Measurements from ENCODE around the gene REV3L. TPM values are rescaled to one million over a fixed set of nuclear protein-coding genes. Genes with fewer than 3 reads are reported as not detected.

Gene REV3L
- total and polyA plus RNA-seq, 2 donors (not counting 1 experiment from before 2014, with no cell fraction given) = 42.9 to 127 TPM

DNA sequence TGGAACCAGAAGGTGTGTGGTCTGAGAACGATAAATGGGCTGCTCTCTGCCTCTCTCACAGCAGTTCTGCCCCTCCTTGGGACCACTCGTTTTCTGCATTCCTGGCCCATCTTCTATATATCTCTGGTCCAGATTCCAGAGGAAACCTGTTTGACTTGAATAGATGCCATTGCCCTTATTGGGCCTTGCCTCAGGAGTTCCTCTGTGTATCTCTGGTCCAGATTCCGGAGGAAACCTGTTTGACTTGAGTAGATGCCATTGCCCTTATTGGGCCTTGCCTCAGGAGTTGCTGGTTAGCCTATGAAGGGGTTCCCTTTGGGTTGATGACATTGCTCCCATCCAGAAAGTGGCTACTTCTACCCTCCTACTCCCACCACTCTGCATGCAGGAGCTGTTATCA is 206.3 kb downstream of the REV3L start:
- no peaks in the 10 kb centered on the region for H3K4me1 ChIP-seq (ENCODE audit: control insufficient read depth, extremely low read depth, insufficient read depth, low read length)
- peaks cover 5% of the 10 kb centered on the region for H3K36me3 ChIP-seq (ENCODE audit: control insufficient read depth, insufficient read depth, low read length)

GRCh38 chr6:111276335-111276734 is 206.7 kb downstream of the REV3L start:
- H3K4me1 ChIP-seq (ENCODE audit: control insufficient read depth, extremely low read depth, insufficient read depth, low read length) = no peaks in the 10 kb centered on the region
- H3K27me3 ChIP-seq (ENCODE audit: control insufficient read depth, insufficient read depth, low read length) = no peaks in the 10 kb centered on the region
- H3K79me2 ChIP-seq (ENCODE audit: control insufficient read depth, insufficient read depth, low read length) = no peaks in the 10 kb centered on the region
- H3K27ac ChIP-seq (ENCODE audit: insufficient read depth, low read length) = no peak overlapping the region
- H4K20me1 ChIP-seq (ENCODE audit: control insufficient read depth, extremely low read depth, insufficient read depth, low read length) = no peaks in the 10 kb centered on the region
- no peaks in the 10 kb centered on the region for H3K9me3 ChIP-seq (ENCODE audit: control insufficient read depth, insufficient read depth, low read depth, low read length)
- H3K36me3 ChIP-seq (ENCODE audit: control insufficient read depth, insufficient read depth, low read length) = peaks cover 5% of the 10 kb centered on the region
- TF ChIP-seq, protein P1, sequence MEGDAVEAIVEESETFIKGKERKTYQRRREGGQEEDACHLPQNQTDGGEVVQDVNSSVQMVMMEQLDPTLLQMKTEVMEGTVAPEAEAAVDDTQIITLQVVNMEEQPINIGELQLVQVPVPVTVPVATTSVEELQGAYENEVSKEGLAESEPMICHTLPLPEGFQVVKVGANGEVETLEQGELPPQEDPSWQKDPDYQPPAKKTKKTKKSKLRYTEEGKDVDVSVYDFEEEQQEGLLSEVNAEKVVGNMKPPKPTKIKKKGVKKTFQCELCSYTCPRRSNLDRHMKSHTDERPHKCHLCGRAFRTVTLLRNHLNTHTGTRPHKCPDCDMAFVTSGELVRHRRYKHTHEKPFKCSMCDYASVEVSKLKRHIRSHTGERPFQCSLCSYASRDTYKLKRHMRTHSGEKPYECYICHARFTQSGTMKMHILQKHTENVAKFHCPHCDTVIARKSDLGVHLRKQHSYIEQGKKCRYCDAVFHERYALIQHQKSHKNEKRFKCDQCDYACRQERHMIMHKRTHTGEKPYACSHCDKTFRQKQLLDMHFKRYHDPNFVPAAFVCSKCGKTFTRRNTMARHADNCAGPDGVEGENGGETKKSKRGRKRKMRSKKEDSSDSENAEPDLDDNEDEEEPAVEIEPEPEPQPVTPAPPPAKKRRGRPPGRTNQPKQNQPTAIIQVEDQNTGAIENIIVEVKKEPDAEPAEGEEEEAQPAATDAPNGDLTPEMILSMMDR (conservative IDR thresholded peaks at IDR 0.05 in 1 of 2, IDR thresholded peaks at IDR 0.05 in 1 of 2; ENCODE audit: low read depth in 1 of 2, low read length in 2 of 2) = no peak
- no peak for TF ChIP-seq EZH2 (IDR thresholded peaks at IDR 0.05; ENCODE audit: low read length, missing control alignments)
- H3K4me3 ChIP-seq (replicated peaks in 1 of 4; ENCODE audit: control extremely low read depth in 1 of 4, insufficient read depth in 1 of 4, low read depth in 3 of 4, low read length in 4 of 4) = no peak overlapping the region
- DNase-seq (ENCODE audit: low read depth in 2 of 2) = no peak
- H3K9ac ChIP-seq (ENCODE audit: insufficient read depth, low read length) = no peak overlapping the region
- H2AFZ ChIP-seq (ENCODE audit: low read length) = no peak overlapping the region
- no peak overlapping the region for H3K4me2 ChIP-seq (ENCODE audit: extremely low read depth, insufficient read depth, low read length)

More for the DNA sequence above, 206.3 kb downstream of the REV3L start:
- H3K9ac ChIP-seq (ENCODE audit: insufficient read depth, low read length) = no peak overlapping the region
- no peak overlapping the region for H2AFZ ChIP-seq (ENCODE audit: low read length)
- TF ChIP-seq, protein P1 (conservative IDR thresholded peaks at IDR 0.05 in 1 of 2, IDR thresholded peaks at IDR 0.05 in 1 of 2; ENCODE audit: low read depth in 1 of 2, low read length in 2 of 2) = no peak
- no peak for TF ChIP-seq EZH2 (IDR thresholded peaks at IDR 0.05; ENCODE audit: low read length, missing control alignments)
- DNase-seq (ENCODE audit: low read depth in 2 of 2) = no peak
- H3K4me3 ChIP-seq (replicated peaks in 1 of 4; ENCODE audit: control extremely low read depth in 1 of 4, insufficient read depth in 1 of 4, low read depth in 3 of 4, low read length in 4 of 4) = no peak overlapping the region
- H3K4me2 ChIP-seq (ENCODE audit: extremely low read depth, insufficient read depth, low read length) = no peak overlapping the region
- no peaks in the 10 kb centered on the region for H4K20me1 ChIP-seq (ENCODE audit: control insufficient read depth, extremely low read depth, insufficient read depth, low read length)
- no peaks in the 10 kb centered on the region for H3K79me2 ChIP-seq (ENCODE audit: control insufficient read depth, insufficient read depth, low read length)
- no peaks in the 10 kb centered on the region for H3K9me3 ChIP-seq (ENCODE audit: control insufficient read depth, insufficient read depth, low read depth, low read length)
- H3K27ac ChIP-seq (ENCODE audit: insufficient read depth, low read length) = no peak overlapping the region
- H3K27me3 ChIP-seq (ENCODE audit: control insufficient read depth, insufficient read depth, low read length) = no peaks in the 10 kb centered on the region

DNA sequence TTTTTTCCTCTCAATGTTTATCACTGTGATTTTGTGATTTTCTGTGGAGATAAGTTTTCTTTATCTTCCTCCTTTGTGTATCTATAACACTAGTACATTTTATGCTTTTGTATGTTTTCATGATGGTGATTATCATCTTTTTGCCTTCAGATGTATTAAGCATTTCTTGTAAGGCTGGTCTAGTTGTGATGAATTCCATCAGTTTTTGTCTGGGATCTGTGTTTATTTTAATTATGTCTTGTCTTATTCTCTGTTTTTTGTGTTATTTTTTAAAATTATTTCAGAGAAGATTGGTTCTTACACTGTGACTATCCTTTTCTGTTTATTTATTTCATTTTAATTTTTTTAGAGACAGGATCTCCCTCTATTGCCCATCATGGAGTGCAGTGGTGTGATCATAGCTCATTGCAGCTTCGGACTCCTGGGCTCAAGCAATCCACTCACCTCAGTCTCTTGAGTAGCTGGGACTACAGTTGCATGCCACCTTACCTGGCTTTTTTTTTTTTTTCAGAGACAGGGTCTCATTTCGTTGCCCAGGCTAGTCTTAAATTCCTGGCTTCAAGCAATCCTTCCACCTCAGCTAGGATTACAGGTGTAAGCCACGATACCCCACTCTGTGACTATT is 208.3 kb downstream of the REV3L start:
- no peaks in the 10 kb centered on the region for H4K20me1 ChIP-seq (ENCODE audit: control insufficient read depth, extremely low read depth, insufficient read depth, low read length)
- no peak overlapping the region for H3K4me3 ChIP-seq (replicated peaks in 1 of 4; ENCODE audit: control extremely low read depth in 1 of 4, insufficient read depth in 1 of 4, low read depth in 3 of 4, low read length in 4 of 4)
- H3K4me1 ChIP-seq (ENCODE audit: control insufficient read depth, extremely low read depth, insufficient read depth, low read length) = no peaks in the 10 kb centered on the region
- no peaks in the 10 kb centered on the region for H3K27me3 ChIP-seq (ENCODE audit: control insufficient read depth, insufficient read depth, low read length)
- H2AFZ ChIP-seq (ENCODE audit: low read length) = no peak overlapping the region
- no peaks in the 10 kb centered on the region for H3K9me3 ChIP-seq (ENCODE audit: control insufficient read depth, insufficient read depth, low read depth, low read length)
- peak in 1 of 2 donors; percentile 29 for DNase-seq (ENCODE audit: low read depth in 2 of 2)
- no peak overlapping the region for H3K4me2 ChIP-seq (ENCODE audit: extremely low read depth, insufficient read depth, low read length)
- TF ChIP-seq, protein P1 (conservative IDR thresholded peaks at IDR 0.05 in 1 of 2, IDR thresholded peaks at IDR 0.05 in 1 of 2; ENCODE audit: low read depth in 1 of 2, low read length in 2 of 2) = no peak
- no peak for TF ChIP-seq EZH2 (IDR thresholded peaks at IDR 0.05; ENCODE audit: low read length, missing control alignments)
- H3K36me3 ChIP-seq (ENCODE audit: control insufficient read depth, insufficient read depth, low read length) = peaks cover 5% of the 10 kb centered on the region
- no peak overlapping the region for H3K27ac ChIP-seq (ENCODE audit: insufficient read depth, low read length)
- H3K9ac ChIP-seq (ENCODE audit: insufficient read depth, low read length) = no peak overlapping the region
- H3K79me2 ChIP-seq (ENCODE audit: control insufficient read depth, insufficient read depth, low read length) = no peaks in the 10 kb centered on the region

Data from fibroblast of lung (primary cell).